HG03066 (cell line): ENCODE results near the gene NBPF11.
"Not testable (repeated sequence)": the region's sequence is repeated elsewhere in the genome, so short reads cannot be mapped to it uniquely, and the experiment has no call there.

Experiments used
- ATAC-seq: cut with Tn5 transposase; IDR thresholded peaks from one replicate; pipeline ENCODE4 v1.9.1; 2021; ENCODE audit warnings: low read depth; ENCODE audit not compliant: unreplicated experiment

Gene NBPF11

GRCh38 chr1:148068201-148068600 is 83.9 kb downstream of the NBPF11 start:
- ATAC-seq: not testable (repeated sequence)

DNA sequence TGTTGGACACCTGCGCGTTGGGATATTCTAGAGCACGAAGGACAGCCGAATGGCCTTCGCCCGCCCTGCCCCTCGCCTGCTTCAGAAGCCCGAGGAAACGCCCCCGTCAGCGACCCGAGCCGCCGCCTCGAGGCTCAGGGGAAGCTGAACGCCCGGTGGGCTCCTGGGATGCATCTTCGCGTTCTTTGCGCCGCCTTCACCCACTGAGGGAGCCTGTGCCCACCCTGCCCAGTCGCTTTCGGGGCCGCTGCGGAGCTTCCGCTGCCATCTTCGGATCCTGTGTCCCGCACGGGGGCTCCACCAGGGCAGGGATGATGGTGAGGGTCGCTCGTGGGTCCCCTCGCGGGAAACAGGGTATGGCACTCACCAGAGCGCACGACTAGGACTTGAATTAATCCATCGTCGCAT is 91.8 kb downstream of the NBPF11 start:
- peak; percentile 21 for ATAC-seq

- not testable (repeated sequence) for ATAC-seq
Measured at GRCh38 chr1:148057384-148057783, 94.7 kb downstream of the NBPF11 start.
